ENCODE measurements around the gene CTTN.

Gene CTTN

DNA sequence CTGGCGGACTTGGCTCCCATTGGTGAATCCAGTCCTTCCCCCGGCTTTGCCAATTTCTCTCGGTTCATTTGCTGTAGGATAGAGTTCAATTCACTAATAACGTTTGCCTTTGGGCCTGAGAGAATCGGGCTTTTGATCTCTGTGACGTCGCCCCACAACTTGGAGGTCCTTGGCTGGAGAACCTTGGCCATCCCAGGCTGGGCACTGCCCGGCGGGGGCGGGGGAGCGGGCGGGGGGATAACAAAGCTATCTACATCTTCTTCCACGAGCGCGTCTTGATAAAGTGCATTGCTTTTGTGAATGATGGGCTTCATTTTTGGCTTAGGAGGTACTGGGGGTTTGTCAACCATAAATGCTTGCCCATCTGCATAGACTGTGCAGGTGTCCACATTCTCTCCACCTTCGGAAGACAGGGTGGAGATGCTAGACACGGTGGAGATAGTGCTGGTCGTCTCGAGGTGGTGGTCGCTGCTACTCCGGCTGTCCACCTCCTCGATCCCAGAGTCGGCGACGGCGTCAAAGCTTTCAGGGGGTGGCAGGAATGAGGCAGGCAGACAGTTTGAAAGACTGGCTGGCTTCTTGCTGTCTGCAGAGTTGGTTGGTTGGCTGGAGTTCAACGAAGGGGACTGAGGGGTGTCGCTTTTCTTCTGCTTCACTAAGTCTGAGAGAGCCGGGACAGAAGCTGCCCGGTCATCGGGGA lies 87.1 kb downstream of the CTTN start:
- no peaks in the 10 kb centered on the region for H3K79me2 ChIP-seq (ENCODE audit: control insufficient read depth, insufficient read depth, low read length, unreplicated experiment)
- H3K4me3 ChIP-seq (ENCODE audit: low read depth, low read length): no peak overlapping the region
- no peak overlapping the region for H3K27ac ChIP-seq (ENCODE audit: low read depth, low read length)
- H2AFZ ChIP-seq (ENCODE audit: low read length, unreplicated experiment): no peak overlapping the region
- peaks cover 18% of the 10 kb centered on the region for H3K4me1 ChIP-seq (ENCODE audit: control insufficient read depth, insufficient read depth, low read length, unreplicated experiment)
- H3K36me3 ChIP-seq (ENCODE audit: insufficient read depth, low read length): no peaks in the 10 kb centered on the region
- H3K27me3 ChIP-seq (ENCODE audit: insufficient read depth, low read length): no peaks in the 10 kb centered on the region

GRCh38 chr11:70486026-70486415 lies 87.7 kb downstream of the CTTN start:
- Histone ChIP-seq H3K27me3 (ENCODE audit: insufficient read depth, low read length) (no peaks in the 10 kb centered on the region), H3K27ac (ENCODE audit: low read depth, low read length) (no peak overlapping the region), H3K4me3 (ENCODE audit: low read depth, low read length) (no peak overlapping the region), H3K36me3 (ENCODE audit: insufficient read depth, low read length) (no peaks in the 10 kb centered on the region), H3K4me1 (ENCODE audit: control insufficient read depth, insufficient read depth, low read length, unreplicated experiment) (peaks cover 18% of the 10 kb centered on the region), H2AFZ (ENCODE audit: low read length, unreplicated experiment) (no peak overlapping the region), H3K79me2 (ENCODE audit: control insufficient read depth, insufficient read depth, low read length, unreplicated experiment) (no peaks in the 10 kb centered on the region)

Data from ACC112 (cell line).